ENCODE results near the gene PCDH15. TPM values are rescaled to one million over a fixed set of nuclear protein-coding genes. Genes with fewer than 3 reads are reported as not detected.

The PCDH15 gene
- polyA plus RNA-seq, 6 donors from 2014 or later: not detected

DNA sequence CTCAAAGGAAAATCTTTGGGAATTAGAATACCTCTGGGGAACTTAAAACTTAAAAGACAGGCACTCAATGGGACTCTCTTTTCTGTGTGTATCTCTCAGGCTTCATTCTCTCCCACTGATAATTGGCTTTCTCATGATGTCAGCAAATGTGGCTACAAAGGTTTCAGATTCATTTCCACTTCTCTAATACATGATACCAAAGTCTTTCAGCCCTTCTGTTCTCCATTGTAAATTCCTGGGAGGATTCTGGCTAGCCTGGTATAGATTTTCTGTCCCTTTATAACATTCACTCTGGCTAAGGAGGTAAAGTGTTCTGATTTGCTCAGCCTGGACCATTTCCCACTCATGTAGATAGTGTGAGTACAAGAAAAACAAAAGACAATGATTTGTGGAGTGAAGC lies 606.2 kb downstream of the PCDH15 start:
- H3K36me3 Mint-ChIP-seq: no peaks in the 10 kb centered on the region
- peaks cover 0 to 4% (median 1%) of the 10 kb centered on the region in 7 donors for H3K9me3 Mint-ChIP-seq
- DNase-seq (no peak), ATAC-seq (ENCODE audit: low read depth in 2 of 2) (no peak)
- H3K27me3 Mint-ChIP-seq: no peaks in the 10 kb centered on the region
- no peak overlapping the region for H3K4me3 Mint-ChIP-seq
- H3K27ac Mint-ChIP-seq: no peak overlapping the region
- H3K4me1 Mint-ChIP-seq: no peaks in the 10 kb centered on the region

- ATAC-seq (ENCODE audit: low read depth in 2 of 2) (no peak), DNase-seq (no peak)
- Mint-ChIP-seq H3K36me3 (no peaks in the 10 kb centered on the region), H3K4me1 (no peaks in the 10 kb centered on the region), H3K9me3 (peaks cover 0 to 6% (median 2%) of the 10 kb centered on the region in 7 donors), H3K27ac (no peak overlapping the region), H3K27me3 (no peaks in the 10 kb centered on the region), H3K4me3 (no peak overlapping the region)
These were observed 641.1 kb downstream of the PCDH15 start for GRCh38 chr10:54159924-54160323.

DNA sequence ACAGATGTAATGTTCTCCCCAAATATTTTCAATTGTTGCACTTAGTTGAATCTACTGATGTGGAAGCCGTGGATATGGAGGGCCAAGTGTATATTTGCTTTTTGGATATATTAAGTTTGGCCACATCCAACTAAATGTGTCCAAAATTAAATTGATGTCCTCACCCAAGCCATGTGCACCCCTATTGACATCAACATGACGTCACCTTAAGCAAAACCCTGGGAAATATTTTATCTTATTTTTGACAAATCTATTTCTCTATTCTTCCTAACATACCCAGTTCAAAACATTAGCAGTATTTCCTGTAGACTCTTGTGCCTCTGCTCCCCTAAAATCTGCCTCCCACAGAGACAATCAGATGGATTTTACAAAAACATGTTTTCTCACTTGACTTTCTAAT lies 652.5 kb downstream of the PCDH15 start:
- ATAC-seq (ENCODE audit: low read depth in 2 of 2): no peak
- H3K27me3 Mint-ChIP-seq: no peaks in the 10 kb centered on the region
- H3K36me3 Mint-ChIP-seq: no peaks in the 10 kb centered on the region
- no peak overlapping the region for H3K27ac Mint-ChIP-seq
- H3K4me1 Mint-ChIP-seq: no peaks in the 10 kb centered on the region
- peaks cover 0 to 7% (median 0%) of the 10 kb centered on the region in 7 donors for H3K9me3 Mint-ChIP-seq
- DNase-seq: no peak
- H3K4me3 Mint-ChIP-seq: no peak overlapping the region

- Mint-ChIP-seq H3K4me1 (no peaks in the 10 kb centered on the region), H3K27ac (no peak overlapping the region), H3K4me3 (no peak overlapping the region), H3K9me3 (peaks cover 3 to 14% (median 7%) of the 10 kb centered on the region in 7 donors), H3K27me3 (no peaks in the 10 kb centered on the region), H3K36me3 (no peaks in the 10 kb centered on the region)
- no peak for ATAC-seq (ENCODE audit: low read depth in 2 of 2)
- DNase-seq: no peak
These were observed 661.1 kb downstream of the PCDH15 start for GRCh38 chr10:54139819-54140428.

- H3K4me3 Mint-ChIP-seq: no peak overlapping the region
- no peak overlapping the region for H3K27ac Mint-ChIP-seq
- ATAC-seq (ENCODE audit: low read depth in 2 of 2): no peak
- H3K27me3 Mint-ChIP-seq: no peaks in the 10 kb centered on the region
- H3K4me1 Mint-ChIP-seq: no peaks in the 10 kb centered on the region
- no peaks in the 10 kb centered on the region for H3K36me3 Mint-ChIP-seq
- peaks cover 3 to 14% (median 7%) of the 10 kb centered on the region in 7 donors for H3K9me3 Mint-ChIP-seq
- DNase-seq: no peak
These were observed 663.6 kb downstream of the PCDH15 start for GRCh38 chr10:54137396-54137795.

- DNase-seq: no peak
- H3K9me3 Mint-ChIP-seq: peaks cover 0 to 8% (median 3%) of the 10 kb centered on the region in 7 donors
- H3K27ac Mint-ChIP-seq: no peak overlapping the region
- no peaks in the 10 kb centered on the region for H3K27me3 Mint-ChIP-seq
- ATAC-seq (ENCODE audit: low read depth in 2 of 2): no peak
- H3K36me3 Mint-ChIP-seq: no peaks in the 10 kb centered on the region
- H3K4me3 Mint-ChIP-seq: no peak overlapping the region
- H3K4me1 Mint-ChIP-seq: no peaks in the 10 kb centered on the region
These were observed 667.8 kb downstream of the PCDH15 start for GRCh38 chr10:54133203-54133602.

GRCh38 chr10:54131833-54132232 lies 669.2 kb downstream of the PCDH15 start:
- no peak overlapping the region for H3K27ac Mint-ChIP-seq
- H3K9me3 Mint-ChIP-seq: peaks cover 0 to 4% (median 0%) of the 10 kb centered on the region in 7 donors
- DNase-seq (no peak), ATAC-seq (ENCODE audit: low read depth in 2 of 2) (no peak)
- no peaks in the 10 kb centered on the region for H3K4me1 Mint-ChIP-seq
- H3K27me3 Mint-ChIP-seq: no peaks in the 10 kb centered on the region
- no peaks in the 10 kb centered on the region for H3K36me3 Mint-ChIP-seq
- no peak overlapping the region for H3K4me3 Mint-ChIP-seq

GRCh38 chr10:54130394-54130793 lies 670.6 kb downstream of the PCDH15 start:
- no peak for ATAC-seq (ENCODE audit: low read depth in 2 of 2)
- no peak overlapping the region for H3K4me3 Mint-ChIP-seq
- DNase-seq: no peak
- H3K27ac Mint-ChIP-seq: no peak overlapping the region
- no peaks in the 10 kb centered on the region for H3K4me1 Mint-ChIP-seq
- no peaks in the 10 kb centered on the region for H3K27me3 Mint-ChIP-seq
- peaks cover 0 to 5% (median 0%) of the 10 kb centered on the region in 7 donors for H3K9me3 Mint-ChIP-seq
- no peaks in the 10 kb centered on the region for H3K36me3 Mint-ChIP-seq

GRCh38 chr10:54125098-54125747 lies 675.8 kb downstream of the PCDH15 start:
- Mint-ChIP-seq H3K27ac (no peak overlapping the region), H3K4me3 (no peak overlapping the region), H3K4me1 (no peaks in the 10 kb centered on the region), H3K9me3 (peaks cover 0 to 15% (median 6%) of the 10 kb centered on the region in 7 donors), H3K36me3 (no peaks in the 10 kb centered on the region), H3K27me3 (no peaks in the 10 kb centered on the region)
- DNase-seq (no peak), ATAC-seq (ENCODE audit: low read depth in 2 of 2) (no peak)

DNA sequence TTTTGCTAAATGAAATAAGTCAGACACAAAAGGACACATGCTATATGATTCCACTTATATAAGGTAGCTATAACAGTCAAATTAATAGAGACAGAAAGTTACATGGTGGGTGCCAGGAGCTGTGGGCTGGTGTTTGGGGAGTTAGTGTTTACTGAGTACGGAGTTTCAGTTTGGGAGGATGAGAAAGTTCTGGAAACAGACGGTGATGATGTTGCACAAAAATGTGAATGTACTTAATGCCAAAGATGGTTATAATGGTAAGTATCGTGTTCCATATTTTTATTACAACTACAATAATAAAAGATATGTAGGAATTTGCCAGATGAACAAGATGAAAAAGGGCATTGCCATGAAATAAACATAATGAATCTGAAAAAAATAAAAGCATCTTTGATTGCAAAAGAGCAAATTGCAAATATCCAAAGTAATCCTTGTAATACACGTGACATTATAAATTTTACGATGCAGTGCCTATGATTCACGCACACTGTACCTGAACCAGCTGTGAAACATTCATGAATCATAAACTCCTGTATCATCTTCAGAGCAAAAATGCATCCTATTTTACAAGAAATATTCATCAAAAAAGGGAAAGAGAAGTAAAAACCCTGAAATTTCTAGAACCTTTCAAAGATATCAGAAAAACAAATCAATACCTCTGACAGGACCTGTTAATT lies 676.7 kb downstream of the PCDH15 start:
- ATAC-seq (ENCODE audit: low read depth in 2 of 2) (no peak), DNase-seq (no peak)
- no peaks in the 10 kb centered on the region for H3K27me3 Mint-ChIP-seq
- H3K36me3 Mint-ChIP-seq: no peaks in the 10 kb centered on the region
- H3K27ac Mint-ChIP-seq: no peak overlapping the region
- H3K4me1 Mint-ChIP-seq: no peaks in the 10 kb centered on the region
- H3K4me3 Mint-ChIP-seq: no peak overlapping the region
- H3K9me3 Mint-ChIP-seq: peaks cover 0 to 15% (median 6%) of the 10 kb centered on the region in 7 donors

- no peaks in the 10 kb centered on the region for H3K36me3 Mint-ChIP-seq
- H3K9me3 Mint-ChIP-seq: peaks cover 0 to 15% (median 8%) of the 10 kb centered on the region in 7 donors
- H3K27me3 Mint-ChIP-seq: no peaks in the 10 kb centered on the region
- H3K4me3 Mint-ChIP-seq: no peak overlapping the region
- no peak overlapping the region for H3K27ac Mint-ChIP-seq
- no peak for DNase-seq
- H3K4me1 Mint-ChIP-seq: no peaks in the 10 kb centered on the region
- ATAC-seq (ENCODE audit: low read depth in 2 of 2): no peak
These were observed 680.2 kb downstream of the PCDH15 start for GRCh38 chr10:54120806-54121205.

DNA sequence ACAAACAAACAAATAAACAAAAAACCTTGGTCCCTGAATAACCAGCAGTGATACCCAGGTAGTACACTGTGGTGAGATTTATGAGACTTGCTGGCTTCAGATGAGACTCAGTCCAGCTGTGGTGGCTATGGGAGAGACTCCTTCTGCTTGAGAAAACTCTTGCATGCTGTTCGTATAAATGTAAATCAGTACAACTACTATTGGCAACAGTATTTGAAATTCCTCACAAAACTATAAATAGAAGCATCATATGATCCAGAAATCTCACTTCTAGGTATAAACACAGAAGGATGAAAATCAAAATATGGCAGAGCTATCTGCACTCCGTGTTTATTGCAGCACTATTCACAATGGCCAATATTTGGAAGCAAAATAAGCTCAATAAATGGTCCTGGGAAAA lies 692.1 kb downstream of the PCDH15 start:
- Mint-ChIP-seq H3K9me3 (peaks cover 0 to 9% (median 5%) of the 10 kb centered on the region in 7 donors), H3K27ac (no peak overlapping the region), H3K27me3 (no peaks in the 10 kb centered on the region), H3K36me3 (no peaks in the 10 kb centered on the region), H3K4me3 (no peak overlapping the region), H3K4me1 (no peaks in the 10 kb centered on the region)
- DNase-seq: no peak
- ATAC-seq (ENCODE audit: low read depth in 2 of 2): no peak

DNA sequence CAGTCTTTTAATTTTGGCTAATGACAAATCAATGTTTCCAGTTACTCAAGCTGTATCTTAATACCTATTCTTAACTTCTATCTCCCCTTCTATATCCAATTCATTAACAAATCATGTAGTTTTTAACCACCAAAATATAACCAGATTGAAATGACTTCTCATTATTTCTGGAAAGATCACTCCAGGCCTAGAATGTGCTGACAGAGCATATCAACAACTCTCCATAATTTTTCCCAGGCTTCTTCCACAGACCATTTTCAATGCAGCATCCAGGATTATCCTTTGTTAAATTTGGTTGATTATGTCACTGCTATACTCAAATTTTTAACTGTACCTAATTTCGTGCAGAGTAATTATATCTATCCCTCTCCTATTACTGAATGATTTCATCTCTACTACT lies 704.1 kb downstream of the PCDH15 start:
- H3K36me3 Mint-ChIP-seq: no peaks in the 10 kb centered on the region
- no peaks in the 10 kb centered on the region for H3K4me1 Mint-ChIP-seq
- H3K9me3 Mint-ChIP-seq: peaks cover 0 to 10% (median 0%) of the 10 kb centered on the region in 7 donors
- no peaks in the 10 kb centered on the region for H3K27me3 Mint-ChIP-seq
- H3K4me3 Mint-ChIP-seq: no peak overlapping the region
- DNase-seq (no peak), ATAC-seq (ENCODE audit: low read depth in 2 of 2) (no peak)
- H3K27ac Mint-ChIP-seq: no peak overlapping the region

GRCh38 chr10:54094321-54094720 lies 706.7 kb downstream of the PCDH15 start:
- DNase-seq: no peak
- Mint-ChIP-seq H3K36me3 (no peaks in the 10 kb centered on the region), H3K4me1 (no peaks in the 10 kb centered on the region), H3K9me3 (peaks cover 0 to 5% (median 0%) of the 10 kb centered on the region in 7 donors), H3K4me3 (no peak overlapping the region), H3K27ac (no peak overlapping the region), H3K27me3 (no peaks in the 10 kb centered on the region)
- no peak for ATAC-seq (ENCODE audit: low read depth in 2 of 2)
